Inferior parietal cortex (tissue), 1 donor: ENCODE results near the gene SHISAL2B.
"Not testable (repeated sequence)": the region's sequence is repeated elsewhere in the genome, so short reads cannot be mapped to it uniquely, and the experiment has no call there.

Experiments
- DNase-seq: peaks from one replicate; pipeline ENCODE4 v3.0.0-alpha.2; 2016; ENCODE audit errors: extremely low spot score

The SHISAL2B gene

GRCh38 chr5:64700765-64701164 is 10.5 kb downstream of the SHISAL2B start:
- no peak for DNase-seq

DNA sequence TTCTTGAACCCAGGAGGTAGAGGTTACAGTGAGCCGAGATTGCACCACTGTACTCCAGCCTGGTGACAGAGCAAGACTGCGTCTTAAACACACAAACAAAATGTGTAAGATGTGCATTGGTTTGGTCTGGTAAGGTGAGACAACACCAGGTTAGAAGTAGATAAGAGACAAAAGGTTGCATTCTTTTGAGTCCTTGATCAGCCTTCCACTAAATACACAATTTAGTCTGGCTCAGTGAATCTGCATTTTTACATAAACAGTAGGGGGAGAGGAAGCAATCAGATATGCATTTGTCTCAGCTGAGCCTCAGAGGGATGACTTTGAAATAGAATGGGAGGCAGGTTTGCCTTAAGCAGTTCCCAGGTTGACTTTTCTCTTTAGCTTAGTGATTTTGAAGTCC is 15.8 kb downstream of the SHISAL2B start:
- not testable (repeated sequence) for DNase-seq

GRCh38 chr5:64707191-64707590 is 16.9 kb downstream of the SHISAL2B start:
- DNase-seq = no peak

DNA sequence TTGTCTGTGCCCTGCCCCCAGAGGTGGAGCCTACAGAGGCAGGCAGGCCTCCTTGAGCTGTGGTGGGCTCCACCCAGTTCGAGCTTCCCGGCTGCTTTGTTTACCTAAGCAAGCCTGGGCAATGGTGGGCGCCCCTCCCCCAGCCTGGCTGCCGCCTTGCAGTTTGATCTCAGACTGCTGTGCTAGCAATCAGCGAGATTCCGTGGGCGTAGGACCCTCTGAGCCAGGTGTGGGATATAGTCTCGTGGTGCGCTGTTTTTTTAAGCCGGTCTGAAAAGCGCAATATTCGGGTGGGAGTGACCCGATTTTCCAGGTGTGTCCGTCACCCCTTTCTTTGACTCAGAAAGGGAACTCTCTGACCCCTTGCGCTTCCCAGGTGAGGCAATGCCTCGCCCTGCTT is 24.2 kb downstream of the SHISAL2B start:
- not testable (repeated sequence) for DNase-seq

DNA sequence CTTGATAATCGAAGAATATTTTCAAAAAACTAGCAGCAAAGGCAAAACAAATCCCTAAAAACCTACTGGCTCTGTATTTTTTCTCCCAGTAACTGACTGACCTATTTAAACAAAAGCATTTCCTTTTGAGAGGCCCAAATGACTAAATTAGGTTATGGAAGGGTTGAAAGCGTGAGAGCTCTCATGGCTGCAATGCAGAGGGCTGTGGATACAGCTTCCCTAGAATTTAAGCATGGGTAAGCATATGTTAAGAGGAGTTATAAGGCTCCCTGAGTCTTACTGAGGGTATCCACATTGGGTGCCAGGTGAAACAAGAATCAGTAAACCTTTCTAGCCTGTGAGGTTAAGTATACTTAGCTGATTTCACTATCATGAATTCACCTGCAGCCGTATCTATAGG is 32.3 kb downstream of the SHISAL2B start:
- DNase-seq = no peak

DNA sequence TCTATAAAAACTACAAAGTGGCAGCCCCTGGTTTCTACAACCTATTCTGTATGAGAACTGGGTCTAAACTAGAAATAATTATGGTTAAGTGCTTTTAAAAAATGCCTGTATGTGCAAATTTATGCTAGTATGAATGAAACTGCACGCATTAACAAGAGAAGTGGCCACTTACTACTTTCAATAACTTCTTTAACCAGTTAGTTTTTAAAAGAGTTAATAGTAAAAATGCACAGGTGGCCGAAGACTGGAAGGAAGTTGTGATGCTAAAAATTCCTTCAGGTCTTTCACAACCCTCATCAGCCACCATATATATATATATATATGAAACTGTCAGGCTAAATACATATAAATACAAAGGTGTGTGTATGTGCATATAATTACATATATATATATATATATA is 36.8 kb downstream of the SHISAL2B start:
- DNase-seq = no peak

- DNase-seq = no peak
These were observed 52.1 kb downstream of the SHISAL2B start for GRCh38 chr5:64742411-64742810.

- DNase-seq = no peak
These were observed 52.5 kb downstream of the SHISAL2B start for GRCh38 chr5:64742821-64743220.

GRCh38 chr5:64744914-64745313 is 54.6 kb downstream of the SHISAL2B start:
- no peak for DNase-seq

GRCh38 chr5:64746446-64746845 is 56.1 kb downstream of the SHISAL2B start:
- DNase-seq = no peak

DNA sequence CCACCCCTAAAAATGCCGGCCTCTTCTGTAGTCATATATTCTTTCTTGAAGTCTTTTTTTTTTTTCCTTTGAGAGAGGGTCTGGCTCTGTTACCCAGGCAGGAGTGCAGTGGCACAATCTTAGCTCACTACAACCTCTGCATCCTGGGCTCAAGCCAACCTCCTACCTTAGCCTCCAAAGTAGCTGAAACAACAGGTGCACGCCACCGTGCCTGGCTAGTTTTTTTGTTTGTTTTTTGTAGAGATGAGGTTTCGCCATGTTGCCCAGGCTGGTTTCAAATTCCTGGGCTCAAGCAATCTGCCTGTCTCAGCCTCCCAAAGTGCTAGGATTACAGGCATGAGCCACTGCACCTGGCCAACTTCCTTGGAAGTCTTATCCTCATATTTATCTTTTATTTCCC is 59.1 kb downstream of the SHISAL2B start:
- DNase-seq = no peak

DNA sequence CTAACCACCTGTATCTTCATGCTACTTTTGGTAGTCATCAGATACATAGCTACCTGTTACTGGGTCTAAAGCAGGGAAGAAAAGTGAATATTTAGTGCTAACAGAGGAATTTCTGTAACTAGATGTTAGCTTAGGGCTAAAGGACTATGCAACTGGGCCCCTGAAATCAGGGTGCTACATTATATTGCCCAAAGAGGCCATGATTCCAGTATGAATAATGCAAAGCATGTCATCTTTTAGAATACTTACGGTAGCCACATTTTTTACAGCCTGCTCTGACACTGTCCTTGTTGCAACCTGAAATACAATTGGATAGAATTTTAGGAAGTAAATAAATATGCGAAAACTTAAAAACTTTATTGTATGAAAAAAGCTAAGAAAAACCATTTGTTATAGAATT is 63.8 kb downstream of the SHISAL2B start:
- no peak for DNase-seq

DNA sequence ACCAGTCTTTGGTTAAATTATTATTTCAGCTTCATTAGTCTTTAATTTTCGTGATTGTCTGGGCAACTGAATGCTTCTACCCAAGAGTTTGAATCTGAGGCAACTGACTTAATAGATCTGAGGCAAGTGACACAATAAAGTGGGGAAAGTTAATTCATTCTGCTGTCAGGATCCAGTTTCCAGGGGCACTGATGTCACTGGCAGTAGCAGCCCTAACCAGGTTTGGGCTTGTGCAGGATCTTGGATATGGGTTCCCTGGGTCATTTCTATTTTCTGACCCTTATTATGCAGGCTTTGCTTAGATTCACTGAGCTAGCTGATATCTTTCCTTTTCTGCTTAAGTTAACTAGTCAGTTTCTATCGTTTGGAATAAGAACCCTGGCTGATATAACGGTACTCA is 68.6 kb downstream of the SHISAL2B start:
- DNase-seq = no peak

DNA sequence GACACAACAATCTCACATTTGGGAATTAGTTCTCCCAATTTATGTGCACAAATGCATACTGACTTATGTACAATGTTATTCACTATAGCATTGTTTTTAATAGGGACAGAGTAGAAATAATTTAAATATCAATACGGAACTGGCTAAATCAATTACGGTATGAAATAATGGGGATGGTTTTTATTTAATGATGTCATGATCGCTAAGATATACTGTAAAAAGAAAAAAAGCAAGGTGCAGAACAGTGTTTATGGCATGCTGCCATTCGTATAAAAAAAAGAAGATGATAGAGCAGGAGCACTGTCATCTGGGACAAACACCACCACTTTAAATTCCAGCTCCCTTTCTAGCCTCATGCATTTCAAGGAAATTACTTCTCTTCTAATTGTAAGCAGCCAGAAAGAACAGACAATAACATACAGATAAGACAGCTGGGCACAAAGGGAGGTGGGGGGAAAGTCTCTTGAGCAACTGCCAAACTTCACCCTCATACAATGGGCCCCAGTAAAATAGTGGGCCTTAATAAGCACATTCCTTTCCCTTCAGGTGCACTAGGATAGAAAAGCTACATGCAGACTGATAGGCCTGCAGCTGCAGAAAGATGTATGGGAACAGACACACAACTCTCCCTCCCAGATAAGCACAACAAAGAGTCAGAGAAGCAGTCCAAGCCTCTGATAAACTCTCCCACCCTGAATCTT is 69.8 kb downstream of the SHISAL2B start:
- DNase-seq = no peak

- no peak for DNase-seq
These were observed 73.7 kb downstream of the SHISAL2B start for GRCh38 chr5:64763948-64764503.

- DNase-seq = no peak
These were observed 75.7 kb downstream of the SHISAL2B start for GRCh38 chr5:64765804-64766504.

GRCh38 chr5:64766941-64767340 is 76.6 kb downstream of the SHISAL2B start:
- no peak for DNase-seq
